Skeletal muscle satellite cell (primary cell): ENCODE measurements around the gene NRG2.

Experiments used
- H3K27me3 ChIP-seq: 2 replicates; pipeline ENCODE4 v1.7.0; 2013; ENCODE audit warnings: low read length; ENCODE audit not compliant: control insufficient read depth, insufficient read depth
- H3K36me3 ChIP-seq: 2 replicates; pipeline ENCODE4 v1.7.0; 2013; ENCODE audit warnings: mild to moderate bottlenecking, control low read depth, low read length; ENCODE audit not compliant: insufficient read depth
- H3K4me1 ChIP-seq: 2 replicates; pipeline ENCODE4 v1.7.0; 2013; ENCODE audit warnings: low read length; ENCODE audit not compliant: control insufficient read depth, insufficient read depth
- H3K4me2 ChIP-seq: 2 replicates; pipeline ENCODE4 v1.7.0; 2013; ENCODE audit warnings: mild to moderate bottlenecking, low read length
- H3K4me3 ChIP-seq: 2 replicates; pipeline ENCODE4 v1.7.0; 2013; ENCODE audit warnings: low read length
- H3K9ac ChIP-seq: 2 replicates; pipeline ENCODE4 v1.7.0; 2013; ENCODE audit warnings: mild to moderate bottlenecking, low read depth, low read length, moderate library complexity
- H3K9me3 ChIP-seq: replicated peaks from 2 replicates; pipeline ENCODE4 v1.7.0; 2013; ENCODE audit warnings: mild to moderate bottlenecking, control low read depth, low read length

NRG2 gene

GRCh38 chr5:139861889-139862207 is 181.3 kb downstream of the NRG2 start:
- Histone ChIP-seq H3K36me3 (no peaks in the 10 kb centered on the region), H3K4me2 (no peak overlapping the region), H3K4me1 (no peaks in the 10 kb centered on the region), H3K4me3 (no peak overlapping the region), H3K9me3 (no peaks in the 10 kb centered on the region), H3K9ac (no peak overlapping the region), H3K27me3 (peaks cover 84% of the 10 kb centered on the region)

- Histone ChIP-seq H3K9me3 (no peaks in the 10 kb centered on the region), H3K27me3 (peaks cover 83% of the 10 kb centered on the region), H3K4me2 (no peak overlapping the region), H3K4me1 (no peaks in the 10 kb centered on the region), H3K36me3 (no peaks in the 10 kb centered on the region), H3K4me3 (no peak overlapping the region), H3K9ac (no peak overlapping the region)
These were observed 181.8 kb downstream of the NRG2 start for GRCh38 chr5:139861021-139861888.

GRCh38 chr5:139859013-139859412 is 184.1 kb downstream of the NRG2 start:
- H3K36me3 ChIP-seq, result no peaks in the 10 kb centered on the region
- no peak overlapping the region for H3K4me2 ChIP-seq
- no peak overlapping the region for H3K4me3 ChIP-seq
- H3K9ac ChIP-seq, result no peak overlapping the region
- H3K9me3 ChIP-seq, result no peaks in the 10 kb centered on the region
- H3K4me1 ChIP-seq, result no peaks in the 10 kb centered on the region
- H3K27me3 ChIP-seq, result peaks cover 89% of the 10 kb centered on the region

DNA sequence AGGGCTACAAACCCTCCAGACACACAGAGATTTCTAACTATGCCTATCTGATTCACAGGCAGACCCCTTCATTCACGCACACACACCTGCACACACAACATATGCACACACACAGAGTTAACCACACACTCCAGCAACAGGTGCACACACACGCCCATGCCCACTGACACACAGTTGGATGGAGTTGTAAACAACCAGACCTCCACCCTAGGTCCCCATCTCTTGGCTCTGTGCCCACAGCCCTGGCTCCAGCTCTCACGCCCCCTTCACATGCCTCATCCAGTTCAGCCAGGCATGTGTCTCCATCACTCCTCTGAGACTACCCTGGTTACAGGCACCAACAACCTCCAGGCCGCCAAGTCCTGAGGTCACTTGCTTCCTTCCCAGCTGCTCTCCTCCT is 186.4 kb downstream of the NRG2 start:
- H3K27me3 ChIP-seq, result peaks cover 78% of the 10 kb centered on the region
- no peaks in the 10 kb centered on the region for H3K36me3 ChIP-seq
- no peaks in the 10 kb centered on the region for H3K4me1 ChIP-seq
- no peak overlapping the region for H3K4me2 ChIP-seq
- no peak overlapping the region for H3K4me3 ChIP-seq
- H3K9ac ChIP-seq, result no peak overlapping the region
- no peaks in the 10 kb centered on the region for H3K9me3 ChIP-seq

DNA sequence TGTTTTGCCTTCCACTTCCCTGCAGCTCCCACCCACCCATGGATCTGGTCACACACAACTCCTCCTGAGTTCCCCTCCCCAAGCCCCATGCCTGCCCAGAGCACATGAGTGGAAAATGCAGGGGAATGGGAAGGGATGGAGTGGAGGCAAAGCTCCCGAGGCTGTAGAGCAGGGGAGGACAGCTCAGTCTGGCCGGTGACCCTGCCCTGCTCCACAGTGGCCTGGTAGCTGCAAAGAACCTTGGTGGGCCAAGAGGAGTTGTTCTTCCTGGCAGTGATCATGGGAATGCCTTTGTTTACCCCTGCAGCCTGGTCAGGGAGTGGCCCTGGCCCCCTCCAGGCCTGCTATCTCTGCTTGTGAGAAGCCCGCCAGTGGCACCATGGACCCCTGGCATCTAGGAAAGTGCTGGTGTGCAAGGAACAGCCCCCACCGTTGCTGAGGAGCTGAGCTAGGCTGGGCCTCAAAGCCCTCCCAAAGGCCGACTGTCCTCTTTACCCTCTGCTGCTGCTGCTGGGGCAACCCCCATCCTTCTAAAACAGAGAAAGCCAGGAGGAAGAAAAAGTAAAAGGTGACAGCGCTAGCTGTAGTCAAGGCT is 187.1 kb downstream of the NRG2 start:
- Histone ChIP-seq H3K9ac (no peak overlapping the region), H3K9me3 (no peaks in the 10 kb centered on the region), H3K4me1 (no peaks in the 10 kb centered on the region), H3K4me3 (no peak overlapping the region), H3K36me3 (no peaks in the 10 kb centered on the region), H3K4me2 (no peak overlapping the region), H3K27me3 (peaks cover 77% of the 10 kb centered on the region)

DNA sequence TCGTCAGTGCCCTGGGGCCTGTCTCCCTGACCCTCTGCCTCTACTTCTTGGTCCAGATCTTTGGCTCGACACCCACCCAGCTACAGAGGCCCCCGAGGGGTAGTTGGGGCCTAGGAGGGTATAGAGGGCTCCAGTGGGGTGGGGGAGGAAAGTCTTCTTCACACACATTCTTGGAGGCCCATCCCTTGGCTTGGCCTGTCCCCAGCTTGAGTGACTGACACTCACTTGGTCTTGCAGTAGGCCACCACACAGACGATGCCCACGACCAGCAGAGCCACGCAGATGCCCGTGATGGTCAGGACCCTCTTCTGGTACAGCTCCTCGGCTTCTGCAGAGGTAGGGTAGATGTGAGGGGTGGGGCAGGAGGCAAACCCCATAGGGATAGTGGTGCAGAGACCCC is 187.6 kb downstream of the NRG2 start:
- Histone ChIP-seq H3K9ac (no peak overlapping the region), H3K4me2 (no peak overlapping the region), H3K27me3 (peaks cover 74% of the 10 kb centered on the region), H3K9me3 (no peaks in the 10 kb centered on the region), H3K4me3 (no peak overlapping the region), H3K4me1 (no peaks in the 10 kb centered on the region), H3K36me3 (no peaks in the 10 kb centered on the region)

GRCh38 chr5:139854953-139855352 is 188.1 kb downstream of the NRG2 start:
- no peak overlapping the region for H3K4me3 ChIP-seq
- peaks cover 74% of the 10 kb centered on the region for H3K27me3 ChIP-seq

GRCh38 chr5:139854029-139854605 is 189.0 kb downstream of the NRG2 start:
- H3K4me2 ChIP-seq, result no peak overlapping the region
- no peaks in the 10 kb centered on the region for H3K9me3 ChIP-seq
- H3K4me3 ChIP-seq, result no peak overlapping the region
- H3K4me1 ChIP-seq, result no peaks in the 10 kb centered on the region
- H3K27me3 ChIP-seq, result peaks cover 76% of the 10 kb centered on the region
- no peak overlapping the region for H3K9ac ChIP-seq
- H3K36me3 ChIP-seq, result no peaks in the 10 kb centered on the region

More at GRCh38 chr5:139854953-139855352, 188.1 kb downstream of the NRG2 start:
- Histone ChIP-seq H3K4me1 (no peaks in the 10 kb centered on the region), H3K36me3 (no peaks in the 10 kb centered on the region), H3K9ac (no peak overlapping the region), H3K9me3 (no peaks in the 10 kb centered on the region), H3K4me2 (no peak overlapping the region)

- Histone ChIP-seq H3K4me2 (no peak overlapping the region), H3K27me3 (peaks cover 72% of the 10 kb centered on the region), H3K36me3 (no peaks in the 10 kb centered on the region), H3K9me3 (no peaks in the 10 kb centered on the region), H3K4me3 (no peak overlapping the region), H3K4me1 (no peaks in the 10 kb centered on the region), H3K9ac (no peak overlapping the region)
These were observed 190.4 kb downstream of the NRG2 start for GRCh38 chr5:139852696-139853095.

- Histone ChIP-seq H3K4me1 (no peaks in the 10 kb centered on the region), H3K36me3 (no peaks in the 10 kb centered on the region), H3K4me2 (no peak overlapping the region), H3K9me3 (no peaks in the 10 kb centered on the region), H3K27me3 (peaks cover 68% of the 10 kb centered on the region), H3K4me3 (no peak overlapping the region), H3K9ac (no peak overlapping the region)
These were observed 191.5 kb downstream of the NRG2 start for GRCh38 chr5:139851558-139851957.

DNA sequence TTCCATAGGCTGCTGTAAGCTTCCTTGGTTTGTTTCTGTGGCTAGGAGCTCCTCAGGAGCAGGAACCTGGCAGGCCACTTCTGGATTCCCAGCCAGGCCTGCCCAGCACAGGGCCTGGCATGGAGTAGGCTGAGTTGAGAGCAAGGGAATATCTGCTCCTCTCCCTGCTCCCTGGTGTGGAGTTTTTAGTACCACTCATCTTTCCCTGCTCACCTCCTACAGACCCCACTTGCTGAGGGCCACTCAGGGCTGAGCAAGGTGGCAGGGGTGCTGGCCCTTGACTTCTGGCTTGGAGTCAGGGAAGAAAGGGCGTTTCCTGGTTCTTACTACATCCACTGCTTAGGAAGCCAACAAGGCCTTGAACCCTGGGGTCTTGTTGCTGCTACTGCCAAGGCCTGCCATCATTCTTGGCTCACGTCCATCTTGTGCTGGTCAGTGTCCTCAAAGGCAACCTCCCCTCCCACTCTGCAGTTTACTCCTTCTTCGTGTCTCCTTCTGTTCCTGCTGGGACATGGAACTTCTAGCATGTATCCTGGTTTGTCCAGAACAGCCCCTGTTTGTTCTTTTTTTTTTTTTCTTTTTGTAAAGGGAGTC is 192.6 kb downstream of the NRG2 start:
- Histone ChIP-seq H3K4me2 (no peak overlapping the region), H3K4me3 (no peak overlapping the region), H3K4me1 (no peaks in the 10 kb centered on the region), H3K9ac (no peak overlapping the region), H3K27me3 (peaks cover 70% of the 10 kb centered on the region), H3K9me3 (no peaks in the 10 kb centered on the region), H3K36me3 (no peaks in the 10 kb centered on the region)
